ENCODE measurements around the gene FLT4.

FLT4 gene

DNA sequence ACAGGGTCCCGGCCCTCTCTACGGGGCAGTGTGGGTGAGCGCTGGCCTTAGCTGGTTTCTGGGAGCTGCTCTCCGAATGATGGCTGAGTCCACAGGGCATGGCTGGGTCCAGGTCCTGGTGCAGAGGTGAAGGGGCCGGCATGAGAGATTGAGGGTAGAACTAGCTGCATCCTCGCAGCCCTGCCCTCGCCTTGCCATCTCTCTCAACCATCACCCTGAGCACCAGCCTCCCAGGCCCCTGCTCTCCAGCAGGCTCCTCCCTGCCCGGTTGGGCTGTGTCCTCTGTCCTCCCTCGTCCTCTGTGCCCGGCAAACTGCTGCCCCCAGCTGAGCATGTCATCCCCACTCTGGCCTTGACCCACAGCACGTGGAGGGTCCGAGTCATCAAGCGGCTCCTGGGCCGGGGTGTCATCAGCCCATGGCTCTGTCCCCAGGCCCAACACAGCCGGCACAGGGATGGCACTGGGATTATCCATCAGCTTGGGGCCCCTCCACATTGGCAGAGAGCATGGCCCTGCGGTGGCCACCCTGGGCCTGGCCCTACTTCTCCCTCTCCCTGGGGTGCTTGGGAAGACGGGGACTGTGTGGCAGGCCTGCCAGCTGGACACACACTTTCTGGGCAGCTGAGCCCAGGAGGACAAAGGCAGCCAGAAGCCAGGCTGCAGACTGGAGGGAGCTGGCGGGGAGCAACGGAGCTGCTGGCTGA lies 8.4 kb downstream of the FLT4 start:
- TF ChIP-seq, protein P1, sequence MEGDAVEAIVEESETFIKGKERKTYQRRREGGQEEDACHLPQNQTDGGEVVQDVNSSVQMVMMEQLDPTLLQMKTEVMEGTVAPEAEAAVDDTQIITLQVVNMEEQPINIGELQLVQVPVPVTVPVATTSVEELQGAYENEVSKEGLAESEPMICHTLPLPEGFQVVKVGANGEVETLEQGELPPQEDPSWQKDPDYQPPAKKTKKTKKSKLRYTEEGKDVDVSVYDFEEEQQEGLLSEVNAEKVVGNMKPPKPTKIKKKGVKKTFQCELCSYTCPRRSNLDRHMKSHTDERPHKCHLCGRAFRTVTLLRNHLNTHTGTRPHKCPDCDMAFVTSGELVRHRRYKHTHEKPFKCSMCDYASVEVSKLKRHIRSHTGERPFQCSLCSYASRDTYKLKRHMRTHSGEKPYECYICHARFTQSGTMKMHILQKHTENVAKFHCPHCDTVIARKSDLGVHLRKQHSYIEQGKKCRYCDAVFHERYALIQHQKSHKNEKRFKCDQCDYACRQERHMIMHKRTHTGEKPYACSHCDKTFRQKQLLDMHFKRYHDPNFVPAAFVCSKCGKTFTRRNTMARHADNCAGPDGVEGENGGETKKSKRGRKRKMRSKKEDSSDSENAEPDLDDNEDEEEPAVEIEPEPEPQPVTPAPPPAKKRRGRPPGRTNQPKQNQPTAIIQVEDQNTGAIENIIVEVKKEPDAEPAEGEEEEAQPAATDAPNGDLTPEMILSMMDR (IDR thresholded peaks at IDR 0.05; ENCODE audit: borderline replicate concordance, insufficient read depth, low read depth, low read length), result no peak

DNA sequence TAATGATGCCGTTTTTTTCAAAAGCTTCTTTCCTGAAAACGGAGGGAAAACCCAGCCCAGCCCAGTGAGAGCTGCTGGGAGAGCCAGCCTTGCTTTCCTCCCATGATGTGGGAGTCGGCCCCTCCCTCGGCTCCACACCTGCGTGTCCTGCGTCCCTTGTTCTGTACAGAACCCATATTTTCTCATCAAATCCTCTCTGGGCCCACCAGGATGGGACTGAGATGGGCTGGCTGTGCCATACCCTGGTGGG lies 8.9 kb downstream of the FLT4 start:
- TF ChIP-seq, protein P1 (IDR thresholded peaks at IDR 0.05; ENCODE audit: borderline replicate concordance, insufficient read depth, low read depth, low read length), result no peak
- H3K4me3 ChIP-seq (ENCODE audit: low read depth, low read length), result no peak overlapping the region

More for the DNA sequence above, 8.4 kb downstream of the FLT4 start:
- no peak overlapping the region for H3K4me3 ChIP-seq (ENCODE audit: low read depth, low read length)

DNA sequence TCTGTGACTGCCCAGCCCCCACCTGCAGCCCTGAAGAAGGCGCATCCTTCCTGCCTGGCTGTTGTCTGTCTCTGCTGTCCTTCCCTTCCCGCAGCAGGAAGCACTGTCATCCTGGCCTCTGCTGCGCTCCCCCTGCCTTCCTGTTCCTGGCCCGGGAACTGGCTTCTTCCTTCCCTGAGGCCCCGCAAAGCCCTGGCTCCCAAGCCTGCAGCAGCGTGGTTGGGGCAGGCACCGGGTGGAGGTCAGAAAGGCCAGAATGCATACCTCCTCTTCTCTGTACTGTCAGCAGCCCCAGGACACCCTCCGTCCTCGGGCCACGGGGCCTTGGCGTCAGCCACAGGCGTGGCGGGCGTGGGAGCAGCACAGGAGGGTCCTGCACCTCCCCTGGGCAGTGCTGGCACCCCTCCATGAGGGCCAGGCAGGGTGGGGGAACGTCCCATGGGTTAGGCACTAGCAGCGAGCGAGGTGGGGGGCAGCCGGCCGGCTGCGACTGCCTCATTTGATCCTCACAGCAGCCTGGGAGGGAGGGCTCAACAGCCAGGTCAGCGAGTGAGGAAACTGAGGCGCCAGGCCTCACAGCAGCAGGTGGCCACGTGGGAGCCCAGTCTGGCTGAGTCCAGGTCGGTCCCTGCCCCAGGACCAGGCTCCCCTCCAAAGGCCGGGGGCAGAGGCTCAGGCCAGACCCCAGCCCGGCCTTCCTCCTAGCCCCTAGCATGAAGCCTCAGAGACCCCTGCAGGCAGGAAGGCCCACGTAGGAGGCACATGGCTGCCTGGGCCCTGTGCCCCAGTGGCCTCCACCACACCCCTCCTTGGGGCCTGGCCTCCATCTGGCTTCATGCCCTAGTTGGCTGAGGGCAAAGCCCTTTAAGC lies 9.4 kb downstream of the FLT4 start:
- TF ChIP-seq, protein P1 (IDR thresholded peaks at IDR 0.05; ENCODE audit: borderline replicate concordance, insufficient read depth, low read depth, low read length), result no peak
- no peak overlapping the region for H3K4me3 ChIP-seq (ENCODE audit: low read depth, low read length)

DNA sequence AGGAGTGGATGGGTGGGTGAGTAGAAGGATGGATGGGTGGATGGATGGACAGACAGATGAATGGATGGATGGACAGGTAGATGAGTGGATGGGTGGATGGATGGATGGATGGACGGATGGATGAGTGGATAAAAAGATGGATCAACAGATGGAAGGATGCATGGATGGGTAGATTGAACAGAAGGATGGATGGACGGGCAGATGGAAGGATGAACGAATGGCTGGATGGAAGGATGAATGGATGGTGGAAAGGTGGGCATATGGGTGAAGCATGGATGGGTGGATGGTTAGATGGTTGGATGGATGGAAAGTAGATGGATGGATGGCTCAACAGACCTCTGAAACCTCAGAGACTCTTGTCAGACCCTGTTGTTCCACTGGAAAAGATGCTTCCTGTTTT lies 10.1 kb downstream of the FLT4 start:
- TF ChIP-seq, protein P1 (IDR thresholded peaks at IDR 0.05; ENCODE audit: borderline replicate concordance, insufficient read depth, low read depth, low read length), result no peak
- no peak overlapping the region for H3K4me3 ChIP-seq (ENCODE audit: low read depth, low read length)

DNA sequence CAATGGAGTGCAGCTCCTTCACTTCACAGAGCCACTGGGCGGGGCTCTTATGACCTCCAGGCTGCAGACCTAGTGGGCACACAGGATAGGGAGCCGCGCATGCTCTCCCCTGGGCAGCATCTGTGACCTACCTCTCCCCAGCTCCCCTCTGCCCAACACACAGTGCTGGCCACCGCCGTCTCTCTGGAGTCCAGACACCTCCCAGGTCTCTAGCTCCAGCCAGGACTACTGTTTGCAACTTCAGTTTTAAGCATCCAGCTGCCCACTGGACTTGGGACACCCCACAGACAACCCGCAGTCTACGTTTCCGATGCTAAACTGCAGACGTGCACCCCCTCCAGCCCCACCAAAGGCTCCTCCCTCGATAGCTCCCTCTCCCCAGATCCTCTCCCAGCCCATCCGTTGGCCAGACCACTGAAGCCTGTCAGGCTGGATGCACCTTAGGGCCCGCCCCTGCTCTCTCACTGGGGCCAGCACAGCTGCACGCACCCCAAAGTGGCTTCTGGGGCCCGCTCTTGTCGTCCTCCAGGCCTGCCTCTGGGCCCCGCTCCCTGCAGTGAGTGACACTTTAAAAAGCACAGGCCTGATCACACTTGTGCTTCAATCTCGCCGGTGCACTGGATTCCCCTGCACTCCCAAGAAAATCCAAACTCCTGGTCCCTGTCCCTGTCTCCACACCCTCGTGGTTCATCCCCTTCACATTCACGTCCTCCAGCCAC lies 11.3 kb downstream of the FLT4 start:
- TF ChIP-seq, protein P1 (IDR thresholded peaks at IDR 0.05; ENCODE audit: borderline replicate concordance, insufficient read depth, low read depth, low read length), result no peak
- no peak overlapping the region for H3K4me3 ChIP-seq (ENCODE audit: low read depth, low read length)

DNA sequence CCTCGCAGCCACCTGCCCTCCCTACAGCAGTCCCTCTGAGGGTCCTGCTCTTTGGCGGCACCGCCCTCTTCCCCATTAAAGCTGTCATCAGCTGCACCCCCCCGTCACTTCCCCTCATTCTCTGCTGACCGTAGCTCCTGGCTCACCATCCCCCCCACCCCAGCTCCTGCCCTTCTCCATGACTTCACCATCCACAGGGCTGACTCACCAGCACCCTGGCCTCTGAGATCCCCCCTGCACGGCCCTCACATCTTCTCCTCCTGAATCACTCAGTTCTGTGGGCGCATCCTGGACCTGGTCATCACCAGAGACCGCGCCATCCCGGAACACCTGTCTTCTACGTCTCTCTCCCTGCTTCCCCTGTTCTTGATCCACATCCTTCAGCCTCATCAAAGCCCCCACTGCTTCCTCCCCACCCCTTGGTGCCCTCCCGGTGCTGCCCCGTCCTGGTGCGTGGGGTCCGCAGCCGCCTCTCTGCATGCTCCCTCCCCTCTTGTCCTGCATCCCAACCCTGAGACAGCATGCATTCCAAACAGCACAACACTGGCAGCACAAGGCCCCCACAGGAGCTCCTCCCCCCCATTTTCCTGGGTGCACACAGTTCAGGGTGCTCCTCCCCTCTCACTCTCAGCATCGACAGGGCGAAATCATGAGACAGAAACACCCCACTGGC lies 12.9 kb downstream of the FLT4 start:
- no peak overlapping the region for H3K4me3 ChIP-seq (ENCODE audit: low read depth, low read length)
- TF ChIP-seq, protein P1 (IDR thresholded peaks at IDR 0.05; ENCODE audit: borderline replicate concordance, insufficient read depth, low read depth, low read length), result no peak
